Hematopoietic multipotent progenitor cell treated with erythropoietin and hydrocortisone succinate and interleukin-3 and kit ligand, for 17 days (in vitro differentiated cells): ENCODE measurements around the gene BAG2.
A peak's percentile ranks its signal among the peaks of the same experiment; 100 is the strongest.

Experiments used
- DNase-seq: peaks from one replicate; pipeline ENCODE4 v3.0.0-alpha.2; 2015; ENCODE audit warnings: low spot score

BAG2 gene

GRCh38 chr6:57172136-57173055, at the start of gene BAG2:
BAG2 (plus strand) TSS chr6:57172326; CDS start chr6:57172698, 372 bp downstream.
- DNase-seq = peak; percentile 62

DNA sequence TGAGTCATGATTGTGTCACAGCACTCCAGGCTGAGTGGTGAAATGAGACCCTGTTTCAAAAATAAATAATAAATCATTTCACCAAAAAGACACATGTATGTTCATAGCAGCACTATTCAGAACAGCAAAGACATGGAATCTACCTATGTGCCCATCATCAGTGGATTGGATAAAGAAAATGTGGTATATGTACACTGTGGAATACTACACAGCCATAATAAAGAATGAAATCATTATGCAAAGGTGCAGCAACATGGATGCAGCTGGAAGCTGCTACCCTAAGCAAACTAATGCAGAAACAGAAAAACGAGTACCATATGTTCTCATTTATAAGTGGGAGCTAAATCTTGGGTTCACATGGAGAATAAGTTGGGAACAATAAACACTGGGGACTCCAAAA, 49.0 kb upstream of the BAG2 start:
- no peak for DNase-seq

- DNase-seq = no peak
Observed at GRCh38 chr6:57127763-57128162, 44.4 kb upstream of the BAG2 start.

DNA sequence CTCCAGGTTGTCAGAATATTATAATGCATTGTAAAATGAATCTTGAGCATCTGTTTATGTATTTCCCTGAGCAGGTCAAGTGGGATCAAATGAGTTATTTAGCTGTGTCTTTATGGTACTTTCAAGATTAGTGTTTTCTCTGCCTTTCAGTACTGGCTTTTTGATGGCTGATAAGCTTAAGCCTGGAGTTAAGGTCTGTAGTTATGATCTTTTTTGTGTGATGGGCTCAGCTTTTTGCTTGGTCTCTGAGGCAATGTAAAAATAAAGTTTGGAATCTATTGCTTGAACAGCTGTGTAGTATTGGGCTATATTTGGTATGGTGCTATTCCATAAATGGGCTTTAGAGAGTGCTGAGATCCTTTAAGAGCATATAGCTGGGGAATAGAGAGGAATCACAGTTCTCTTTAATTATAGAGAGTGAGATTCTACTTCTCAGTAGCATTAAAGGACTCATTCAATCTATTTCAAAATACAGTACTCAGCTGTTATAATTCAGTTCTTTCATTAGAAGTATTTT, 41.4 kb upstream of the BAG2 start:
- no peak for DNase-seq

GRCh38 chr6:57134954-57135353, 37.2 kb upstream of the BAG2 start:
- no peak for DNase-seq

DNA sequence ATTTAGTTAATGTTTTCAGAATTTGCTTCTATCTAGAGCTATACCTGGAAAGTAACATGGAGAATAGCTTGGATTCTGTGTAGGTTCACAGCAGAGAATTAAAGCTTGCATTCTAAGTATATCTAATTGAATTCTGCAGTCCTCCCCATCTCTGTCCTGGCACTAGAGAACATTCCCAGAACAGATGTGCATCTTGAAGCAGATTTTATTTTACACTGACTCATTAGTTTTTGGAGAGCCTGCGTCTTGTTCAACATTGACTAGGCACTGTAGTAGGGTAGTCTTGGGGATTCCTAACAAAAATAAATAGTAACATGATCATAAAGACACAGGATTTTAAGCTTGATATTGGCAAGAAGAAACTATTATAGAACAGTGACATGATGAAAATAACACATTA, 36.2 kb upstream of the BAG2 start:
- no peak for DNase-seq

DNA sequence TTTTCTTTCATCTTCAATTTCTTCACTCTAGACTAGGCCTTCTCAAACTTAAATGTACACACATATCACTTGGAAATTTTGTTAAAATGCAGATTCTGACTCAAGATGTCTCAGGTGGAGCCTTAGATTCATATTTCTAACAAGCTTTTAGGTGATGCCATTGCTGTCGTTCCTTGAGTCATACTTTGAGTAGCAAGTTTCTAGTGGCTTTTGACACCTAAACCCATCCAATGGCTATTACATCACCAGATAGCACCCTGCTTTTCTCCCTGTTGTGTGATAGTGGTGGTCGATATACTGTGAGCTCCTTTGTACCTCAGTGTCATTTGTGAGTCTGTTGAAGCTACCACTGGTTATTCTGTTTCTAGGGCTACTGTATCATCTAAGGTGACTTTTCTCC, 34.8 kb upstream of the BAG2 start:
- no peak for DNase-seq

DNA sequence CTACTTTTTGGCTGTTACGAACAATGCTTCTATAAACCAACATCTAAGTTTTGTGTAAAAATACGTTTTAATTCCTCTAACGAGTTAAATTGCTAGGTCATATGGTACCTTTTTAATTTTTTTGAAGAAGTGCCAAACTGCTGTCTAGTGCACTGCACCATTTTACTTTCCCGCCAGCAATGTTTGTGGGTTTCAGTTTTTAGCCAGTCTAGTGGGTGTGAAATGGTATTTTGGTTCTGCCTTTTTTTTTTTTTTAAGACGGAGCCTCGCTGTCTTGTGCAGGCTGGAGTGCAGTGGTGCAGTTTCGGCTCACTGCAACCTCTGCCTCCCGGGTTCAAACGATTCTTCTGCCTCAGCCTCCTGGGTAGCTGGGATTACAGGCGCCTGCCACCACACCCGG, 34.1 kb upstream of the BAG2 start:
- no peak for DNase-seq

DNA sequence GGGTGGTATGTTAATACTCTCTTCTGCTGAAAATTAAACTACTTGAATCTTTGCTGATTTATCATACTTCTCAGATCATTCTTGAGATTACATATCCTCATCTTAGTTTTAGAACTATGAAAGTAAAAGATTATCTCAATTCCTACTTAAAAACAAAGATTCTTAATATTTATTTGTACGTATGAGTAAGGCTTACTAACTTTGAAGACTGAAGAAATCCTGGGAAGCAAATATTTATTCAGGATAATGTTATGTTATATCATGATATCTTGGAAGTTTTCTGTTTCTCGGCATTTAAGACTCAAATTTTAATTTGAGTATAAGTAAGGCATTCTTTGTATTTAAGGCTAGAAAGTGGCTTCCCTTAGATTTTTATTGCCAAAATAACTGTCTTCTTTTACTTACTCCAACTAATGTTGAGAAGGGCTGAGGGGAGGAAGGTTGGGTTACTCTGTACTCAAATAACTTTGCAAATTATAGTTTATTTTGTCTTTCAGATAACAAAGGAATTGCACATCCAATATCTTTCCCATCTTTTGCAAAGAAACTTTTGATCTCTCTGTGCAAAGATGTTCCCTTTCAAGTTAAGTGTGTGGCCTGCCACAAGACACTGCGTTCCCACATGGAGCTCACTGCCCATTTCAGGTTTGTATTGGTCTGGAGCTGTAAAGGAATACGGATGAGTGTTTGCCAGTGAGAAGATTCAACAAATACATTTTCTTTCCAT, 30.5 kb upstream of the BAG2 start:
- no peak for DNase-seq

DNA sequence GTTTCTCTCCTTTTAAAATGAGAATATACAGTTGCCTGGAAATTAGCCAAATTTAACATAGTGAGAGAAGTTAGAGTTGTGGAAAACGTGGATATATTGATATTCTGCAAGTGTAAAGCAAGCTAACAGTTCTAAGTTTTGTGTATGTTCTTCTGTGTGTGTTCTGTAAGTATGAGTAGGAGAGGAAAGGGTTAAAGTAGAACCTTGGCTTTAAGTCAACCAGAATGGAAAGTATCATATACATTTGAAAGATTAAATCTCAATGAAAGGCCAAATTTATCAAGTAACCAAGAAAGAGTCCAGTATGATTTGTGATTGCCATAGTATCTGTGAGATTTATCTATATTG, 30.0 kb upstream of the BAG2 start:
- no peak for DNase-seq

DNA sequence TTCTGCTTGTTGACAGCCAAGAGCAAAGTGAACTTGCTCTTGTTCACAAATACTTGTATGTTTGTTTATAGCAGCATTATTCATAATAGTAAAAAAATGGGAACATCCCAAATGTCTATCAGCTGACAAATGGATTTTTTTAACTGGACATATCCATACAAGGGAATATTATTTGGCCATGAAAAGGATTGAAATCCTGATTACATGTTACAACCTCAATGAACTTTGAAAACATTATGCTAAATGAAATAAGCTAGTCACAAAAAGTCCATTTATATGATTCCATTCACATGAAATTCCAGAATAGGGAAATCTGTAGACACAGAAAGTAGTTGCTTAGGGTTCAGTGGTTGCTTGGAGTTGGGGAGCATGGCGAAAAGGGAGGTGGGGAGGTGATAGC, 28.4 kb upstream of the BAG2 start:
- no peak for DNase-seq

GRCh38 chr6:57147401-57147800, 24.7 kb upstream of the BAG2 start:
- DNase-seq = no peak

GRCh38 chr6:57147955-57148858, 23.9 kb upstream of the BAG2 start:
- DNase-seq = no peak

- no peak for DNase-seq
Observed at GRCh38 chr6:57158658-57159057, 13.5 kb upstream of the BAG2 start.

- DNase-seq = no peak
Observed at GRCh38 chr6:57159127-57159526, 13.0 kb upstream of the BAG2 start.

GRCh38 chr6:57162028-57162427, 10.1 kb upstream of the BAG2 start:
- no peak for DNase-seq

- DNase-seq = no peak
Observed at GRCh38 chr6:57162516-57162915, 9.6 kb upstream of the BAG2 start.

- DNase-seq = no peak
Observed at GRCh38 chr6:57163956-57164355, 8.2 kb upstream of the BAG2 start.

DNA sequence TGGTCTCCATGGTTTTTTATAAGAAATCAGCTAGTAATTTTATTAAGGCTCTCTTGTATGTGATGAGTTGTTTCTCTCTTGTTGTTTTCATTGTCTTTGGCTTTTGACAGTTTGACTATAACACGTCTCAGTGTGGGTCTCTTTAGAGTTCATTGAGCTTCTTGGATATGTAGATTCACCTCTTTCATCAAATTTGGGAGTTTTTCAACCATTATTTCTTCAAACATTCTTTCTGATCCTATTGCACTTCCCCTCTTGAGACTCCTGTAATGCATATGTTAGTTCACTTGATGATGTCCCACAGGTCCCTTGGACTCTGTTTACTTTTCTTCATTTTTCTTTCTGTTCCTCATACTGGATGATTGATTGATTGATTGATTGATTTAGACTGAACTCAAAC, 7.0 kb upstream of the BAG2 start:
- no peak for DNase-seq

DNA sequence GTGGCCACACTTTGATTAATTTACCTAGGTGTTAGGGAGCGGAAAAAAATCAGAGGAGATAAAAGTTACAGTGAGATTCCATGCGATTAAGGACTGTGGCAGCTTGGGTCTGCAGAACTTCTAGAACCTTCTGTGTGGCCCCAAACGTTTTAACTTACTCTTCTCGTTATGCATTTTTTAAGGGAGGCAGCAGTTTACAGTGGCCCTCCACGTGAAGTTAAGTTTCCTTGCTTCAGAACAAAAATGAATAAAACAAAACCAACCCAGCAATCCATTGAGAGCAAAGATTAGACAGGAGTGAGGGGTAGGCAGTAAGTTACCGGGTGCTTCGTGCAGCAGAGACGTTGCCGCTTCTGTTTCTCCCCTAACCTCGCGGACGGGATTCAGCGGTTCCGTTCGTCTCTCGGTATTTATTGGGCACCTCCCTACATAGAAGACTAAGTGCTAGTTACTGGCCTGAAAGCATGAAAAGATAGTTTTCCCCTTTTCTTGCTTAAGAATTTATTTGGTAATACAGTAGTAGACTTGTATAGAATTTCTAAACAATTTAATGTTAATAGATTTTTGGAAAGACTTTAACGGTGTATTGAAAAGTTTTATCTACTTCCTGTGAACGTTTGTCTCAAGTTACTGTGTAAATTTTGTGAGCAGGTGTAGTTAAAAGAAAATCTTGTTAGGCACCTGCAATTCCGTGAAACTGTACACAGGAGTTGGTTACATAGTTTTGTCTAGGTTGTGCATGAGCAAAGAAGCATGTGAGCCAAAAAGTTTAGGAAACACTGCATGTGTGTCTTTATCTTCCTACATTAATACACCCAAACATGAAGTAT, 1.1 kb downstream of the BAG2 start:
- peak; percentile 34 for DNase-seq

- DNase-seq = peak; percentile 36
Observed at GRCh38 chr6:57173886-57174510, 1.9 kb downstream of the BAG2 start.
